ENCODE measurements around the gene FCN3. TPM values are rescaled to one million over a fixed set of nuclear protein-coding genes. Genes with fewer than 3 reads are reported as not detected.

Gene FCN3
- 1 to 10 TPM in 2 of 4 donors, under 1 TPM in 2; 0.06 to 3.6 (median 1.3) TPM for polyA plus RNA-seq
- long read RNA-seq, donor 1: 0 reads
- long read RNA-seq, donor 2: 0 reads
- long read RNA-seq, donor 3: 0 reads
- long read RNA-seq, donor 4: 0 reads
- long read RNA-seq, donor 5: 0 reads
- long read RNA-seq, donor 6: 0 reads
- long read RNA-seq, donor 7: 0 reads
- long read RNA-seq, donor 8: 0 reads
- long read RNA-seq, donor 9: 0 reads
- long read RNA-seq, donor 10: 0 reads

DNA sequence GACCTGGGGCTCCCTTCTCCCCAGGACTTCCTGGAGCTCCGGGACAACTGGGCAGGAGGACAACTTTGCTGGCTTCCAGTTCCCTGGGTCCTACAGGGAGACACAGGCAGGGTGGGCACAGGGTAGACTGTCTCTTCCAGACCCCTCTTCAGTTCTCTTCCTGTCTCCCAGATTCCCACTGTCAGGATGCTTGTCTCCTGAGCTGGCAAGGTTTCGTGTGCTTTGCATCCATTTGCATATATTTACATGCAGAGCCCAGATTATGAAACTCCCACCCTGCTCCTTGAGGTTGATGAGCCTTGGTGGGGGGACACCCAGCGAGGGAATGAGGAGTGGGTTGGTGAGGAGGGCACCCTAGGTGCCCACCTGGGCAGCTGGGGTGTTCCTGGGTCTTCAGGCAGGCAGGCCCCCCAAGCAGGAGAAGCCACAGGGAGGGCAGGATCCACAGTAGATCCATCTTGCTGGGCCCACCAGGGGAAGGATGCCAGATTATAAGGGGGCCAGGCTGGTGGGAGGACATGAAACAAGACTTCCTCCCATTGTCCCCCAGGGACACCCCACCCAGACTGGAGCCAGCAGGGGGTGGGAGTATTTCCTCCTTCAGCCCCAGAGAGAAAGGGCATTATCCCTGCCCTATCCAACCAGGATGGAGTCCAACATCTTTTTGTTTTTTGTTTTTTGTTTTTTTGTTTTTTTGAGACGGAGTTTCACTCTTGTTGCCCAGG is at the start of gene FCN3:
Gene FCN3 (minus strand): TSS at position 463 of the 725 bp plus-strand sequence. CDS start 6 bp downstream, at position 457.
- no peaks in the 10 kb centered on the region for H3K4me1 ChIP-seq (ENCODE audit: control insufficient read depth in 3 of 3, insufficient read depth in 2 of 3, low read depth in 1 of 3, low read length in 2 of 3)
- FAIRE-seq (no peak), DNase-seq (no peak)
- 63 to 77% (median 66%) methylated on average over 4 of the region's 4 CpGs for WGBS, 3 donors
- H3K36me3 ChIP-seq (ENCODE audit: control insufficient read depth in 3 of 3, insufficient read depth in 2 of 3, low read depth in 1 of 3, low read length in 3 of 3): no peaks in the 10 kb centered on the region
- H3K27me3 ChIP-seq (ENCODE audit: control insufficient read depth in 3 of 3, insufficient read depth in 3 of 3, low read length in 3 of 3): no peaks in the 10 kb centered on the region
- no peaks in the 10 kb centered on the region for H3K9me3 ChIP-seq (ENCODE audit: control insufficient read depth in 2 of 2, insufficient read depth in 1 of 2, low read depth in 1 of 2, low read length in 1 of 2)
- H3K4me3 ChIP-seq (ENCODE audit: low read depth in 1 of 3, low read length in 3 of 3): no peak within 1 kb of the TSS
- H3K27ac ChIP-seq (ENCODE audit: low read depth in 1 of 3, low read length in 2 of 3): peak within 1 kb of the TSS in 1 of 3 donors; percentile 8

DNA sequence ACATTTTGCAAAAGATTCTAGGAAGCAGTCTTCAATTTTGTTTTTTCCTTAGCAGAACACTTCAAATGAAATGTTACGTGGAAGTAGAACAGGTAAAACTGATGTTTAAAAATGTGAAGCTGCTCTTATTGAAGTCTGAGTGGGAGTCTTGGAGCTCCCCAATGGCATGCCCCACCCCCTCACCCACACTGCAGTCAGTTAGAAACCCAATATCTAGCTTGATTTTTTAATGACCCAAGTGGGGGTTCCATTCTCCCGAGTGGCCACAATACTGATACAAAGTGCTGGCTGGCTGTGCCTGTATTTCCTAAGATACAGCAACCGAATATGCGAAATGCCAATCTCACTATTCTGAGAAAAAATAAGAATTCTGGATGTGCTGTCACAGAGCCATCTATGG is 49.1 kb upstream of the FCN3 start:
- WGBS, 3 donors: 90 to 94% (median 92%) methylated on average over 4 of the region's 4 CpGs

DNA sequence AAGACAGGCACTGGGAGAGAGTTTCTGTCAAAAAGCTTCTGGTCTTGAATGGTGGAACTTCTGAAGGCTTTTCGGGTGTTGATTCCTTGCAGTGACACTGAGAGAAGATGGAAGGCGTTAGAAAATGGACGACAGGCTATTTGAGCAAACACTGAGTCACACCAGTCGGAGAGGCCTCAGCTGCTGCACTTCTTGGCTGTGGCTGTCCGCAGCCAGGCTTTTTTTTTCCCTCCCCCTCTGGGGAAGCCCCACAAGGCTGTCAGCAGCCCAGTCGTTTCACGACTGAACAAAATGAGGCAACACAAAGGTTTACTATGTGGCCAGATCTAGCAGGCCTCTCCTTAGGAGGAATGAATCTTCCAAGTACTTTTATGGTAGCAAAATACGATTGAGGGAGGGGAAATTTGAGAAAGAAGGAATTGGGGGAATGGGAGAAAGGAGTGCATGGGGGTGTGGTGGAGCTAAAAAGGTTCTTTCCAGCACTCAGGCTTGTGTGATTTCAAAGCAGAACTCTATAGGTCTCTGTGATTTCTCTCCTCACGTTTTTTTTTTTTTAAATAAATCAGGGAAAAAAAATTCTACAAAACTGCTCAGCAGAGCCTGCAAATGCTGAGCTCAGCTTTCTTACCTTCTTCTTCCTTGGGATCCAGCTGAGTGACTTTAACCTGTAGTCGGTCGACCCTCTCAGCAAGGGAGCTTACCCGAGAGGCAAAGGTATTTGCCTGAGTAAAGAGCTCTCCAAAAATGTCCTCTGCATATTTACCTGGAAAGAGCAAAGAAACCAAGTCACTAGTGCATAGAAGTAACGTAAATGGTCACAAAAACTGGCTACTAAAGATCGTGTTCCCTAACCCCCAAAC is 43.9 kb upstream of the FCN3 start:
- peaks cover 9 to 28% (median 17%) of the 10 kb centered on the region in 3 donors for H3K36me3 ChIP-seq (ENCODE audit: control insufficient read depth in 3 of 3, insufficient read depth in 2 of 3, low read depth in 1 of 3, low read length in 3 of 3)
- H3K4me1 ChIP-seq (ENCODE audit: control insufficient read depth in 3 of 3, insufficient read depth in 2 of 3, low read depth in 1 of 3, low read length in 2 of 3): peaks cover 0 to 17% (median 0%) of the 10 kb centered on the region in 3 donors
- no peaks in the 10 kb centered on the region for H3K9me3 ChIP-seq (ENCODE audit: control insufficient read depth in 2 of 2, insufficient read depth in 1 of 2, low read depth in 1 of 2, low read length in 1 of 2)
- H3K27ac ChIP-seq (ENCODE audit: low read depth in 1 of 3, low read length in 2 of 3): peak overlapping the region; percentile 25 to 78 (median 73)
- DNase-seq (peak in 1 of 2 donors; percentile 73), FAIRE-seq (no peak)
- no peak overlapping the region for H3K4me3 ChIP-seq (ENCODE audit: low read depth in 1 of 3, low read length in 3 of 3)
- no peaks in the 10 kb centered on the region for H3K27me3 ChIP-seq (ENCODE audit: control insufficient read depth in 3 of 3, insufficient read depth in 3 of 3, low read length in 3 of 3)
- 38 to 55% (median 51%) methylated on average over 14 of the region's 14 CpGs for WGBS, 3 donors

More for the DNA sequence above, 49.1 kb upstream of the FCN3 start:
- Histone ChIP-seq H3K36me3 (ENCODE audit: control insufficient read depth in 3 of 3, insufficient read depth in 2 of 3, low read depth in 1 of 3, low read length in 3 of 3) (peaks cover 3 to 38% (median 5%) of the 10 kb centered on the region in 3 donors), H3K4me3 (ENCODE audit: low read depth in 1 of 3, low read length in 3 of 3) (no peak overlapping the region), H3K27ac (ENCODE audit: low read depth in 1 of 3, low read length in 2 of 3) (no peak overlapping the region), H3K27me3 (ENCODE audit: control insufficient read depth in 3 of 3, insufficient read depth in 3 of 3, low read length in 3 of 3) (no peaks in the 10 kb centered on the region), H3K9me3 (ENCODE audit: control insufficient read depth in 2 of 2, insufficient read depth in 1 of 2, low read depth in 1 of 2, low read length in 1 of 2) (no peaks in the 10 kb centered on the region), H3K4me1 (ENCODE audit: control insufficient read depth in 3 of 3, insufficient read depth in 2 of 3, low read depth in 1 of 3, low read length in 2 of 3) (peaks cover 0 to 13% (median 3%) of the 10 kb centered on the region in 3 donors)
- FAIRE-seq (no peak), DNase-seq (no peak)

DNA sequence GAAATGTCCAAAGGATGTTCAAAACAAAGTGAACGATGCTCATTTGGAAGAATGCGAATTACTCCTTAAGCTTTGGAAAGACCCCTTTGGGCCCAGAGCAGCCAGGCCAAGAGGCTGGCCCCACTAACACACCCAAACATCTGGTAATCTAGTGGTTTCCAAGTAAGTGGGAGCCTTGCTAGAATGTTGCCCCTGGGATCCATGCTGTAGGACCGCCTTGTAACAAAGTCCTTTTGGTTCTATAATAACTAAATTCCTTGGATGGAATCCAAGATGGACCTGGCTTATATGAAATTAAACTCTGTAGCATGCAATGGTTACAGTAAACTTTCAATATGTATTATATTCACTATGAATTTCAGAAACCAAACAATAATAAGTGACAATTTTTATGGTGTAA is 43.1 kb upstream of the FCN3 start:
- H3K27ac ChIP-seq (ENCODE audit: low read depth in 1 of 3, low read length in 2 of 3): peak overlapping the region in 2 of 3 donors; percentile 26 to 73
- no peaks in the 10 kb centered on the region for H3K9me3 ChIP-seq (ENCODE audit: control insufficient read depth in 2 of 2, insufficient read depth in 1 of 2, low read depth in 1 of 2, low read length in 1 of 2)
- DNase-seq: no peak
- no peak overlapping the region for H3K4me3 ChIP-seq (ENCODE audit: low read depth in 1 of 3, low read length in 3 of 3)
- no peaks in the 10 kb centered on the region for H3K27me3 ChIP-seq (ENCODE audit: control insufficient read depth in 3 of 3, insufficient read depth in 3 of 3, low read length in 3 of 3)
- 72 to 82% (median 78%) methylated on average over 3 of the region's 3 CpGs for WGBS, 3 donors
- peaks cover 0 to 17% (median 0%) of the 10 kb centered on the region in 3 donors for H3K4me1 ChIP-seq (ENCODE audit: control insufficient read depth in 3 of 3, insufficient read depth in 2 of 3, low read depth in 1 of 3, low read length in 2 of 3)
- FAIRE-seq: no peak
- peaks cover 10 to 34% (median 24%) of the 10 kb centered on the region in 3 donors for H3K36me3 ChIP-seq (ENCODE audit: control insufficient read depth in 3 of 3, insufficient read depth in 2 of 3, low read depth in 1 of 3, low read length in 3 of 3)

DNA sequence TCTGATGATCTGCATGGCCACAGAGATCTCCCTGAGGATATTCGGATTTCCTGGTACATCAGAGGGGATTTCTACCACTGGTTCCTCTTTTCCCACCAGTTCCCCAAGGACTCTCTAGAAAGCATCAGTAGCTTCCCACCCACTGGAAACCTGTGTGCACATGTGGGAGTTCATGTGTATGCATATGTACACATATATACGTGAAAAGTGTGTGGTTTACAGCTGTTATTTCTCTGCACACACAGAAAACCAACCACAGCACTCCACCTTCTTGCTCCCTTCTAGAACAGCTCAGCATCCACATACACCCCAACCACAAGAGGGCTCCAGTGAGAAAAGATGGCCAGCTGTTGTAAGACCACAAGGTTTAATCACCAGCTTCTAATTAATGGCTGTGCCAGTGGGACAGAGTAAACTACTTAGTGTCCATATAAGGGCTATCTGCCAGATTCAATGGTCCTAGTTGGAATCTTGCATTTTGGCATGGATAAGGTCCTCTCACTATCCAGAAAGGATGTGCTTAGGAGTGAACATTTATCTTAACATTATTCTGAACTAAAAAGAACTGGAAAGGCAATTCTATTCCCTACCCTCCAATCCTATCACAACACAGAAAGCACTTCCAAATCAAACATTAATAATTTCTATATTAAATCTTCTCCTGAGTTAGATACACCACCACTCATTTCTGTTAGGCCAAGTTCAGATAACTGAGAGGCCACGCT is 41.9 kb upstream of the FCN3 start:
- Histone ChIP-seq H3K27me3 (ENCODE audit: control insufficient read depth in 3 of 3, insufficient read depth in 3 of 3, low read length in 3 of 3) (no peaks in the 10 kb centered on the region), H3K36me3 (ENCODE audit: control insufficient read depth in 3 of 3, insufficient read depth in 2 of 3, low read depth in 1 of 3, low read length in 3 of 3) (peaks cover 18 to 44% (median 27%) of the 10 kb centered on the region in 3 donors), H3K4me3 (ENCODE audit: low read depth in 1 of 3, low read length in 3 of 3) (no peak overlapping the region), H3K4me1 (ENCODE audit: control insufficient read depth in 3 of 3, insufficient read depth in 2 of 3, low read depth in 1 of 3, low read length in 2 of 3) (peaks cover 0 to 17% (median 0%) of the 10 kb centered on the region in 3 donors), H3K9me3 (ENCODE audit: control insufficient read depth in 2 of 2, insufficient read depth in 1 of 2, low read depth in 1 of 2, low read length in 1 of 2) (no peaks in the 10 kb centered on the region), H3K27ac (ENCODE audit: low read depth in 1 of 3, low read length in 2 of 3) (no peak overlapping the region)
- 69 to 75% (median 71%) methylated on average over 3 of the region's 3 CpGs for WGBS, 3 donors
- DNase-seq (peak; percentile 79 to 80), FAIRE-seq (no peak)

DNA sequence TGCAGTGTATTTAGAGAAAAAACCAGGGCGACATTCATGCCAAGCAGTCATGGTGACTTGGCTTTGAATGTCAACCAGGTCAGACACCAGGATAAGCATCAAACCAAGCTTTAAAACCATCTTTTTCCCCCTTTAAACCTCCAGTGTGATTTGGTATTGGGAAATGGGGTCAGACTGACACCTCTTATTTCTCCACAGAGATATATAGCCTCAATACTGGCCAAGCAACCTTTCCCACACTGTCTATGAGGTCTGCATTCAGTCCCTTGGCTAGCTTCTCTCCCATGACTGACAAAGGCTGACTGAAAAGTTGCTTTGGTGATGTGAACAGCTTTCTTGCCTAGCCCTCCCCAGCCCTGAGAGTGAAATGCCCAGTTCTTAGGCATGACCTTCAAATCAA is 39.5 kb upstream of the FCN3 start:
- H3K4me3 ChIP-seq (ENCODE audit: low read depth in 1 of 3, low read length in 3 of 3): no peak overlapping the region
- no peak for DNase-seq
- 86 to 96% (median 93%) methylated on average over 1 of the region's 1 CpG for WGBS, 3 donors
- no peak for FAIRE-seq
- no peaks in the 10 kb centered on the region for H3K9me3 ChIP-seq (ENCODE audit: control insufficient read depth in 2 of 2, insufficient read depth in 1 of 2, low read depth in 1 of 2, low read length in 1 of 2)
- H3K4me1 ChIP-seq (ENCODE audit: control insufficient read depth in 3 of 3, insufficient read depth in 2 of 3, low read depth in 1 of 3, low read length in 2 of 3): peaks cover 0 to 17% (median 0%) of the 10 kb centered on the region in 3 donors
- no peaks in the 10 kb centered on the region for H3K27me3 ChIP-seq (ENCODE audit: control insufficient read depth in 3 of 3, insufficient read depth in 3 of 3, low read length in 3 of 3)
- H3K27ac ChIP-seq (ENCODE audit: low read depth in 1 of 3, low read length in 2 of 3): no peak overlapping the region
- peaks cover 24 to 65% (median 43%) of the 10 kb centered on the region in 3 donors for H3K36me3 ChIP-seq (ENCODE audit: control insufficient read depth in 3 of 3, insufficient read depth in 2 of 3, low read depth in 1 of 3, low read length in 3 of 3)

- H3K36me3 ChIP-seq (ENCODE audit: control insufficient read depth in 3 of 3, insufficient read depth in 2 of 3, low read depth in 1 of 3, low read length in 3 of 3): peaks cover 25 to 72% (median 49%) of the 10 kb centered on the region in 3 donors
- FAIRE-seq: no peak
Measured at GRCh38 chr1:27413004-27413403, 38.4 kb upstream of the FCN3 start.

More at GRCh38 chr1:27413004-27413403, 38.4 kb upstream of the FCN3 start:
- H3K9me3 ChIP-seq (ENCODE audit: control insufficient read depth in 2 of 2, insufficient read depth in 1 of 2, low read depth in 1 of 2, low read length in 1 of 2): no peaks in the 10 kb centered on the region
- H3K4me1 ChIP-seq (ENCODE audit: control insufficient read depth in 3 of 3, insufficient read depth in 2 of 3, low read depth in 1 of 3, low read length in 2 of 3): peaks cover 0 to 6% (median 0%) of the 10 kb centered on the region in 3 donors
- no peak overlapping the region for H3K4me3 ChIP-seq (ENCODE audit: low read depth in 1 of 3, low read length in 3 of 3)
- DNase-seq: no peak
- no peak overlapping the region for H3K27ac ChIP-seq (ENCODE audit: low read depth in 1 of 3, low read length in 2 of 3)
- no peaks in the 10 kb centered on the region for H3K27me3 ChIP-seq (ENCODE audit: control insufficient read depth in 3 of 3, insufficient read depth in 3 of 3, low read length in 3 of 3)
- WGBS, 3 donors: 84 to 90% (median 85%) methylated on average over 4 of the region's 4 CpGs
